Activated T-cell treated with anti-CD3 and anti-CD28 coated beads for 24 hours (primary cell): Measurements from ENCODE around the gene ADGRA1.
"Not testable (repeated sequence)": the region's sequence is repeated elsewhere in the genome, so short reads cannot be mapped to it uniquely, and the experiment has no call there.

Experiments
- DNase-seq: peaks from one replicate; pipeline ENCODE4 v3.0.0-alpha.2; 2020; ENCODE audit warnings: low read depth

ADGRA1 gene, protein sequence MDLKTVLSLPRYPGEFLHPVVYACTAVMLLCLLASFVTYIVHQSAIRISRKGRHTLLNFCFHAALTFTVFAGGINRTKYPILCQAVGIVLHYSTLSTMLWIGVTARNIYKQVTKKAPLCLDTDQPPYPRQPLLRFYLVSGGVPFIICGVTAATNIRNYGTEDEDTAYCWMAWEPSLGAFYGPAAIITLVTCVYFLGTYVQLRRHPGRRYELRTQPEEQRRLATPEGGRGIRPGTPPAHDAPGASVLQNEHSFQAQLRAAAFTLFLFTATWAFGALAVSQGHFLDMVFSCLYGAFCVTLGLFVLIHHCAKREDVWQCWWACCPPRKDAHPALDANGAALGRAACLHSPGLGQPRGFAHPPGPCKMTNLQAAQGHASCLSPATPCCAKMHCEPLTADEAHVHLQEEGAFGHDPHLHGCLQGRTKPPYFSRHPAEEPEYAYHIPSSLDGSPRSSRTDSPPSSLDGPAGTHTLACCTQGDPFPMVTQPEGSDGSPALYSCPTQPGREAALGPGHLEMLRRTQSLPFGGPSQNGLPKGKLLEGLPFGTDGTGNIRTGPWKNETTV

DNA sequence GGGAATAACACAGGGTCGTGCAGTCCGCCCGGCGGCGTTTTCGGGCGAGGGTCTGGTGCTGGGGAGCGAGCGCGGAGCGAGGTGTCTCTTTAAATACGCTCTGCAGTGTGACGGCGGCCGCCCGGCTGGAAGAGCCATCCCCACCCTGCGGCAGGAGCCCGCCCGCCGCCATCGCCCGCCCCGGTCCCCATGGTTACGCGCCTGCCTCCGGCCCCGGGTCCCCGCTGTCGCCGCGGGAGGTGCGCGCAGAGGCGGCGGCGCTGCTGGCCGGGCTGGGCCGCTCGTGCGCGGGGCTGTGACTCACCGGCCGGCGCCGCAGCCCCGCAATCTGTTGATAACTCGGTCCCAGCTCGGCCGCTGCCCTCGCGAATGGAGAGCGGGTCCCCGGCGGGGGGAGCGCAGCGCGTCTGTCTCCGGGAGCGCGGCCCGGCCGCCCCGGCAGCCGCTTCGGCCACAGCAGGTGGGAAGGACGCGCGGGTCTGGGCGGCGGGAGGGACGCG, at the start of gene ADGRA1:
Gene ADGRA1 (plus strand): TSS at position 246 of the 500 bp plus-strand sequence. CDS start 986 bp downstream, outside the sequence.
- no peak for DNase-seq

DNA sequence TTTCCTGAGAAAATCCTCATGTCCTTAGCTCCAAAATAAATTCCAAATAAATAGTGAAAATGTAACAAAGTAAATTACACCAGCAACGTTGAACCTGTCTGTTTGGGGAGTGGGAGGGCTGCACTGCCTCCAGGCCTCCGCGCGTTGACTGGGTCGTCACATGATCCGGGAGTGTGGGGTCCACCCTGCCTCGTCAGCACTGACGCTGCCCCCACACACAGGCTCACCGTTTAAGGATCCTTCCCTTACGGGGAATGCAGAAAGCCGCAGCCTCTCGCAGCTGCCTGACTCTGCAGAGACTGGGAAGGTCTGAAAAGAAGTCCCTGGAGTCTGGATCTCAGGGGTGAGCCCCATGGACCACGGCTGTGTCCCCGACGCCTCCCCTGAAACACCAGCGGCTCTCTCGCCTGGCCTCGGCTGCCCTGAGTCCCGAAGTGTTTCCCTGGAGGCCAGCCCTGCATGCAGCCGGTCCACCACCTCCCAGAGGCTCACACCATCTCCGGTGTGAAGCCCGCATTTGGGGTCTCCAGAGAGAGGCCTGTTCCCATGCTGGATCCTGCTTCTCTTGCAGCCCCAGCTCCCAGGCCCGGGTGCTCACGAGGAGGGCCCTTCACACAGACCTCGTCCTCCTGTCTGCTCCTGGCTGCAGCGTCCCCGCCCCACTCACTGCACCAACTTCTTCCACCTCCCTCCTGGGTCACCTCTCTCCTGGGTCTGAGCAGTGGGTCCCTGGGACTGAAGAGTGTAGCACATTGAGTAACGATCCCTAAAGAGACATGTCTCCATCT, 49.5 kb upstream of the ADGRA1 start:
- DNase-seq: no peak

DNA sequence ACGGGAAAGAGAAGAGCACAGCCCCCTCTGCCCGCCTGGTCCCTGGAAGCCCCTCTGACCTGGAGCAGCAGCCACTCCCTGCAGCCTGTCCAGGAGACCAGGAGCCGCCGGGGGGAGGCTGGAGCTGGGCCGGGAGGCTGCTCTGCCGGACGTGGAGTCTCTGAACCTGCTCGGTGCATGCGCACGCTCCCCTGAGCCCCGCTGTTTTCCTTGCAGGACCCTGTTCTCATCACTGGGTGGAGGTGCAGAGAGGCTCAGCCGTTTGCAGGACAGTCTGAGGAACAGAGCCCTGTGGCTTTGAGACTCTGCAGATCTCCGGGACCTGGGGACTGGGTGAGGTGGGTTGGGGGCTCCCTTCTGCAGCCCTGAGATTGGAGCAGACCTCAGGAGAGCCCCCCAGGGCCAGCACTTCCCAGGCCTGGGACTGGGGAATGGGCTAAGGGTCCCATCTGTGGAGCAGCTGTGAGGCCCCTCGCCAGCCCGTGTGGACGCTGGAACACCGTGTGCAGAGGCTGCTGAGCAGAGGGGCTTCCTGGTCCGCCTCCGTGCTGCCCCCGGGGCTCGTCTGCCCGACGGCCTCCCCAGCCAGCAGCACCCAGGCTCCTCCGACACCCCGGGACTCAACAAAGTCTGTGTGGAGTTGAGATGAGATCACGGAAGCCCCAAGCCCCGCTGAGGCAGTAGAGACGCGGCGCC, 48.5 kb upstream of the ADGRA1 start:
- DNase-seq: no peak

DNA sequence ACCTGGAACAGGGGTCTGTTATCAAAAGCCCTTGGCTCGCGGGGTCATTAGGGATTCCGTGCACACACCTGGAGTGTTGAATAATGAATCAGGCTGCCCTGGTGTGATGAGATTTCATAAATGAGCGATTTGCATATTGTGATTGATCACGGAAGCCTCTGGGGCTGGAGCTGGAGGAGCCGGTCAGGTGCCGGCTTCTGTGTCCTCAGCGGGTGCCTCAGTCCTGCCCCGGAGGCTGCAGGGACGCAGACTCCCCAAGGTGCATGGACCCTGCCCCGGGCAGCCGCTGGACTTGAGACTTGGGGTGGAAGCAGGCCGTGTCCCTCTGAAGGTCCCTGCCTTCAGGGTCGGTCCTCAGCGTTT, 47.9 kb upstream of the ADGRA1 start:
- DNase-seq: no peak

DNA sequence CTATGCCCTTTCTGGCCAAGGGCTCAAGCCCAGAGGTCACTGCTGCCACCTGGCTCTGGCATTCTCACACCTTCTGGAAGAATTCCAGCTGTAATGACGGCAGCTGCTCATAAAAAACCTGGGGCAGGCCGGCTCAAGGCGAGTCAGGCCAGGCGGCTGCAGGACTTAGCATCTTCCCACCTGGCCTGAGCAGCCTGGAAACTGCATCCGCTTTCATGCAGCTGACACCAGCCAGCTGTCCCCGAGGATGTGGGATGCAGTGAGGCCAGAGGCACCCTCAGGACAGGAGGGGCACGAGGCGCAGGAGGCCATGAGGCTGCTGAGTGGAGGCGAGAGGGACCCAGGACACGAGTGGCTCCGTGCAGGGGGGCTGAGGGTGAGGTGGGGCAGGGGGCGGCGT, 47.5 kb upstream of the ADGRA1 start:
- DNase-seq: no peak

DNA sequence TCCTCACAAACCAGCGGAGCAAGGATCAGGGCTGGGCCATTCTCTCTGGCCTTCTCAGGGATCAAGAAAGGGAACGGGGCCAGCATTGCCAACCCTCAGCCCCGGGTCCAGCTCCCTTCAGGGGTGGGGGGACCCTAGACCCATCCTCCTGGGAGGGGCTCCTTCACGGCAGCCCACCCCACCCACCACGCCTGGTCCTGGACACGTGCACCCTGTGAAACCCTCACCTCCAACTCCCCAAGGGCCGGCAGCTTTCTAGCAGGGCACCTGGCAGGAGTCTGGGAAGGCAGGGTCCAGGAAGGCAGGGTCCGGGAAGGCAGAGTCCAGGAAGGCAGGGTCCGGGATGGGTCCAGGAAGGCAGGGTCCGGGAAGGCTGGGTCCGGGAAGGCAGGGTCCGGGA, 46.6 kb upstream of the ADGRA1 start:
- DNase-seq: no peak

DNA sequence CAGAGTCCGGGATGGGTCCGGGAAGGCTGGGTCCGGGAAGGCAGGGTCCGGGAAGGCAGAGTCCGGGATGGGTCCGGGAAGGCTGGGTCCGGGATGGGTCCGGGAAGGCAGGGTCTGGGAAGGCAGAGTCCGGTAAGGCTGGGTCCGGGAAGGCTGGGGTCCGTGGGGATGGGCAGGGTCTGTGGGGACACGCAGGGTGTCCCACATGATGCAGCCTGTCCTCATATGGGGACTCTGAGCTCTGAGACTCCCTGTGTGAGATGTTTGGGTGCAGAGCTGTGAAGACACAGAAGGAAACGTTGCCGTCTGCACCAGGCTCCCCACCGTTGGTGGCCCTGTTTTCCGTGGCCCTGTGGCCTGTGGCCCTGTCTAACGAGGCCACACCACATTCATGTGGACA, 45.7 kb upstream of the ADGRA1 start:
- DNase-seq: no peak

DNA sequence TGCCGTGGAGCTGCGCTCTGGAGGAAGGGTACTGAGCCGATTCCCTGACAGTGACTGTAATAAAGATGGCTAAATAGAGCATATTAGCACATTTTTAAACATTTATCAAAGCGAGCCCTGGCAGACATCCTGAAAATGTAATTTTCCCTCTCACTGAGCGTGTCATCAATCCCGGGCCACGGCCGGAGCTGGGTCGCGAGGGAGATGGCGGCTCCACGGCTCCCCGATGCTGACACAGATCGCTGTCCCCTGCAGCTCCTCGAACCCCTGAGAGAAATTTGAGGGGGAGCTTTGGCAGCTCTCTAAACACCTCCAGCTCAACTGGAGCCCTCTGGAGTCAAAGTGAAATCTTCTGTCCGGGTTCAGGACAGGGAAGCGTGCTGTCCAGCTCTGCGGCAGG, 44.9 kb upstream of the ADGRA1 start:
- no peak for DNase-seq

DNA sequence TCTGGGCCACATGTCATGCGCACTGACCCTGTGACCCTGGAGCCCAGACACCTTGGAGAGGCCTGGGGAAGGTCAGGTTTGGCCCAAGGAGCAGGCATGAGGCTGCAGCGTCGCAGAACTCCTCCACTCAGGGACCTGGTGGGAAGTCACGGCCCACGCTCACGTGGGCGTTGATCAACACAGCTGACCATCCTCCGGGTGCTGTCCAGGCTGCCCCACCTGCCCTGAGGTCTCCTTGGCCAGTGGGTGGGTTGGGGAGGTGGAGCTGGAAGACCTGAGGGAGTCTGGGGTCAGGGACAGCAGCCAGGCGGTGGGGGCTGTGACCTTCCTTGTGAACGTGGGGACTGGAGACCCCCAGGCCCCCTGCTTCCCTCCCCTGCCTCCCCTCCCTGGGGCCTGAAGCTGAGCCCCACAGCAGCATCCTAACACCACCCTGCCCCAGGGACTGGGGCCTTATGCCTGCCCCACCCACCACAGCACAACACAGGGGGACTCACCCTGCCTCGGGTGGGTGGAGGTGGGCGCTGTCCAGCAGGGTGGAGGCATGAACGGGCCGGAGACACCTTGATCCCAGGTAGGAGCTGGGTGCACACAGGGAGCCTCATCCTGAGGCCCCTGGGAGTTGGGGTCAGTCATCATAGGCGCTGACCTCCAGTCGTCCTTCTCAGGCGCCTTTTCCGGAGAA, 44.0 kb upstream of the ADGRA1 start:
- DNase-seq: no peak

DNA sequence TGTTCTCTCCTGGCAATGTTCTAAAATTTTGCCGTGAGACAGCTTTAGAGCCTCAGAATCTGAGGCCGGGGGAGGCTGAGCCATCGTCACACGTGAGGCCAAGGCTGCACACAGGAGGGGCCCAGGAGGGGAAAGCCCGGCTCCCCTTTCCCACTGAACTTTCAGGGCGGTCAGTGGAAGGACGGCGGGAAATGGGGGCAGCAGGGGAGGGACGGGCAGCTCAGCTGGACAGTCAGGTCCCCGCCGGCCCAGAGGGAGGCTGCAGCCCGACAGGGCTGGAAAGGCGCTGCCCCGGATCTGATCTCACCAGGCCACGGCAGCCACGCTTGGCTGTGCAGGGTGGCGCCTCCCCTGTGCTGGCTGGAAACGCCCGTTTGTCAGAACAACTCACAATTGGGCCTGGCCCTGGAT, 43.3 kb upstream of the ADGRA1 start:
- DNase-seq: no peak

DNA sequence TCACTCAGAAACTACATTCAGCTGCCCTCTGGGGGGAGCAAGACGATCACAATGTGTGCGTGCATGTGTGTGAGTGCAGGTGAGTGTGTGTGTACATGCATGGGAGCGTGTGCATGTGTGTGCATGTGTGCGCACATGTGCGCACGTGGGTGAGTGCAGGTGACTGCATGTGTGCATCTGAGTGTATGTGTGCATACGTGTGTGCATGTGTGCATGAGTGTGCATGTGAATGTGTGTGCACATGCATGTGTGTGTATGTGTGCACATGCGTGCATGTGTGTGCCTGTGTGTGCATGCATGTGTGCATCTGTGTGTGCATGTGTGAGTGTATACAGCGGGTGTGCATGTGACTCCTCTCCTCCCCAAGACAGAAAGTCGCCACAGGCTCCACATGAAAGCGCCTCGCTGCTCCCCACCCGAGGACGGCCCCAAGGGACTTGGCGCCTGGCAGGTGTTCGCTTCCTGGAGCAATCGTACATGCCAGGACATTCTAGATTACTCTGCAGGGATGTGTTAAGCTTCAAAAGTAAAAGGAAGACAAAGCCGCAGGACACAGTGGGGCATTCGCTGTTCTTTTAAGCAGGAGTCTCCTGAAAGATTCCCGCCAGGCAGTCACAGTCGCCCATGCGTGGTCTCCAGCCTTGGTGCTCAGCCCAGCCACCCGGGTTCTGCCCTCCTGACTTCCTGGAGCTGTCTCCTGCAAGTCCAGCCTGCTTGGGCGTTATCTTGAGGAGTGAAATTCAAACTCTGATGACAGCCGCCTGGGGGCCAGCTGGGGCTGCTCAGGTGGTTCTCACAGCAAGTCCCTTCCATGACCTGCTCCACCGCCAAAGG, 42.0 kb upstream of the ADGRA1 start:
- DNase-seq: no peak

DNA sequence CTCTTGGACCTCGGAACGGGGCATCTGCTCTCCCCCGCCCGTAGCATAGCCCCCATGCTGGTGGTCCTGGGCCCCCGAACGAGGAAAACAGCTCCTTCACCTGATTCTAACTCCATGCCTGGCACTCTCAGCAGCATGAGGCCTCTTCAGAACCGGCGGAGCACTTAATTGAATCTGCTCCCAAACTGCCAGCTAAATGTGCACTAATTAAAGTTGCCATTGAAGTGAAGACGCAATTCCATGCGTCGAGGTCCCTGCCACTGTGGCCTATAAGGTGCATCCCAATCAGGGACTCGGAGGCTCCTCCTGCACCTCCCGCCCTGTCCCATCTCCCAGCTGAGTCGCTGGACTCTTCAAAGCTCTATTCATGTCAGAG, 41.3 kb upstream of the ADGRA1 start:
- DNase-seq: no peak

DNA sequence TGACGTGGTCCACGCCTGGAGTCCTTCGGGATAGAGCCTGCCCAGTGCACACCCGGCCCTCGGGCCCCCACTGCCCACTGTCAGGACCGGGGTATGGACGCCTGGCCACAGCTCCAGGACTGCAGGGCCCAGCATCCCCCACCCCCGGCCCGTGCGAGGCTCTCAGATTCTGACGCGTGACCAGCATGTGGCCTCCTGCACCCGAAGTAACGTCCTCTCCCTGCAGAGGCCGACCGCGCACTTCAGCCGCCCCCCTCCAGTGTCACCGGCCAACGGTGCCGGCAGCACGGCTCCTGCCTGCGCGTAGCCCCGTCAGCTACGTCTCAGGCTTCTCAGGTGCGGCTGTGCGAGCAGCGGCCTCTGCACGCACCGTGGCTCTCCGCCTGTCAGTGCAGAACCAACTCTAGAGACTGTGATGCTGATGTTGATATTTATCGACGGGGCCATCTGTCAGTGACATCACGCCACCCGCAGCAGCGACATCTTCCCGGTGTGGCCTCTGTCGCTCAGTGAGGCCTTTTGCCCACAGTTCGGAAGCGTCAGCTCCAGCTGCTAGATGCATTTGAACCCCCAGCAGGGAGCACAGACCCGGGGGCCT, 40.1 kb upstream of the ADGRA1 start:
- DNase-seq: no peak

DNA sequence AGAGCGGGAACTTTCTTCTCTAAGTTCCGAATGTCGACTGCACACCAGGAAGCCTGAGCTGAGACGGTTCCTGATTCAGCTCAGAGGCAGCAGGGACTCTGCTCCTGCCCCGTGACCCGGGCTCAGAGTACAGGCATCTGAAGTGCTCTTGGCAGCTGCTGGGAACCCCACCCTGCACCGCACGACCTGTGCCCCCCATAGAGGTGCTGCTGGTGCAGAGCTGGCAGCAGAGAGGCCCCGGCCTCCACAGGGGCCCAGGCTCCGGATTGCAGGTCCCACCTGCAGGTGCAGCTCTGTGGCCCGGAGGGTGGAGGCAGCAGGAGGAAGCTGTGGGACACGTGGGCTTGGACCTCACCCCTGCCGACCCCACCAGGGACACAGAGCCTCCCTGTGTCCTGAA, 39.5 kb upstream of the ADGRA1 start:
- no peak for DNase-seq

DNA sequence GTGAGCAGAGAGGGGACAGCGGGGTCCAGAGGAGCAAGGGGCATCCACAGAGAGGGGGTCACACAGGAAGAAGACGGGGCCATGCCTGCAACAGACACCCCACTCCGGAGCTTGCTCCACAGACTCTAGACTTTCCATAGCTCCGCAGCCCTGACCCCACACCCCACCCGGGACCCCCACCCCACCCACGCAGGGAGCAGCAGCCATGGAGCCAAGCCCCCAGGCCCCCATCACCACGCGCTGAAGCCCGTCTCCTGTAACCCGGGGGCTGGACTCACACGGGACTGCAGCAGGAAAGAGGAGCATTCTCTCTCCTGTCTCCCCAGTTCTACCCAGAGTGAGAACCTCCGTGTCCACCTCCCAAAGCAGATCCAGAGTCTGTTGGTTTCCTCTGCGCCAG, 38.8 kb upstream of the ADGRA1 start:
- DNase-seq: no peak

DNA sequence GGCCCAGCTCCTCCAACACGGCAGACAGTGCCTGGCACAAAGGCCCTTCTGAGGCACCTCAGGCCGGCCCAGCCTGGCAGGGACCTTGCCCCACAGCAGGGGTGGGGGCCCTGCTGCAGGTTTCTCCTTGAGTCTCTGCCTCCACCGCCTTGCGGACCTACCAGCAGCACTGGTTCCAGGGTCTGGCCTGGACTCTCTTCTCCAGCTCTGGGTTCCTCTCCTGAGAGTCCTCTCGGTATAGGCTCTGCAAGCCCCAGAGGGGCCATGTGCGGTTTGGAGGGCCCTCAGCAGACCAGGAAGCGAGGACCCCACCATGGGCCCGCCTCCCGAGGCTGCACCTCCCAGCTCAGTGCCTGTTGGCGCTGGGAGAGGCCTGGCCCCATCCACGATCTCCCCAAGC, 38.1 kb upstream of the ADGRA1 start:
- DNase-seq: no peak

DNA sequence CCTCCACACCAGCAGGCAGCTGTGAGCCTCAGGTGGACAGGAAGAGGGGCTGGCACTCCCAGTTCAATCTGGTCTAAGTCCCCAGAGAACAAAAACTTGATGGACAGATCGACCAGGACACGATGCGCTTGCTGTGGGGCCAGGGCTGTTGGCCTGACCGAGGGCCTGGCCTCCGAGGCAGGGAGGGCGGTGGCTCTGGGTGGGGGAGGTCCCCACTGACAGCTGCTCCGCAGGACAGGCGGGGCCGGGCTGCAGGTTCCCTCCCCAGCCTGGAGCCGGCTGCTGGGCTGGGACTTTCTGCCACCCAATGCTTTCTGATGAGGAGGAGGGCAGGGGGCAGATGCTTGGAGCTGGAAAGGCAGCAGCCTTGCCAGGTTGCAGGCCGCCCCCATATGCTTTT, 37.4 kb upstream of the ADGRA1 start:
- no peak for DNase-seq

DNA sequence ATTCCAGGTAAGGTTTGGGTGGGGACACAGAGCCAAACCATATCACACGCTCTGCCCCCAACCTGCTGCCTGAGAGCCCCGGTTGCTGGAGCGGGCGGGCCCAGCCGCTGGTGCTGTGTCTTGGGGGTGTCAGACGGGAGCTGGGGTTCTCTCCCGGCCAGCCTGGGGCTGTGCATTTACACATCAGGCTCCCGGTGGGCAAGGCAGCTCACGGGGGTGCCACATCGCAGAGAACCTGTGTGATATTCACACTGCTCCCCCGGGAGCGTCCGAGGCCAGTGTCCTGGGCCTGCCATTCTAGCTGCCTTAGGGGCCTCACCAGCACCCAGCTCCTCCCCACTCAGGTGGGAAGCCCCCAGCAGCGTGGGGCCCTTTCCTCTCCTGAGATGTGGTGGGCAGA, 35.6 kb upstream of the ADGRA1 start:
- no peak for DNase-seq

DNA sequence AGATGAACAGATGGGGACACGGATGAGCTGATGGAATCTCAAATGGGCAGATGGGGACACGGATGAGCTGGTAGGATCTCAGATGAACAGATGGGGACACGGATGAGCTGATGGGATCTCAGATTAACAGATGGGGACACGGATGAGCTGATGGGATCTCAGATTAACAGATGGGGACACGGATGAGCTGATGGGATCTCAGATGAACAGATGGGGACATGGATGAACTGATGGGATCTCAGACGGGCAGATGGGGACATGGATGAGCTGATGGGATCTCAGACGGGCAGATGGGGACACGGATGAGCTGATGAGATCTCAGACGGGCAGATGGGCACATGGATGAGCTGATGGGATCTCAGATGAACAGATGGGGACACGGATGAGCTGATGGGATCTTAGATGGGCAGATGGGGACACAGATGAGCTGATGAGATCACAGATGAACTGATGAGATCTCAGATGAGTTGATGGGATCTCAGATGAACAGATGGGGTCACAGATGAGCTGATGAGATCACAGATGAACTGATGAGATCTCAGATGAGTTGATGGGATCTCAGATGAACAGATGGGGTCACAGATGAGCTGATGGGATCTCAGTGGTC, 34.1 kb upstream of the ADGRA1 start:
- not testable (repeated sequence) for DNase-seq

DNA sequence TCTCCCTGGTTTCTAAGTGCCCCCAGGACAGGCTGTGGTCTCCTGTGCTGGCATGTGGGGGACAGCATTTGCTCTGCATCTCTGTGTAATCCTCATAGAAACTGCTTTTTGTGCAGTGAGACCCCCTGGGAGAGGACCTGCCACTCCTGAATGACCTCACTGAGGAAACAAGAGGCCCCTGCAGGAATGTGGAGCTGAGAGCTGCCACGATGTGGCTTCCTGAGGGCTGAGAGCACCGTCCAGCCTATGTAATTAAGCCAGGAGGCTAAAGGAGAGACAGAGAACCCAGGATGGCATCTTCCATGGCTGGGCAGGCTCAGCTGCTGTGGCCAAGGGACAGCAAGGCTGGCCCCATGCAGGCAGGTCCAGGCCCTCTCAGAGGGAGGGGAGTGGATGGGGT, 32.3 kb upstream of the ADGRA1 start:
- DNase-seq: no peak
